Stimulated activated CD8-positive, alpha-beta memory T cell treated with anti-CD3 and anti-CD28 coated beads, Interleukin-4, amount 100 ng/mL, for 48 hours (primary cell): Measurements from ENCODE around the gene TAF4.
"Not testable (repeated sequence)": the region's sequence is repeated elsewhere in the genome, so short reads cannot be mapped to it uniquely, and the experiment has no call there.

Experiments used
- DNase-seq: peaks from one replicate; pipeline ENCODE4 v3.0.0-alpha.2; 2020

Gene TAF4

DNA sequence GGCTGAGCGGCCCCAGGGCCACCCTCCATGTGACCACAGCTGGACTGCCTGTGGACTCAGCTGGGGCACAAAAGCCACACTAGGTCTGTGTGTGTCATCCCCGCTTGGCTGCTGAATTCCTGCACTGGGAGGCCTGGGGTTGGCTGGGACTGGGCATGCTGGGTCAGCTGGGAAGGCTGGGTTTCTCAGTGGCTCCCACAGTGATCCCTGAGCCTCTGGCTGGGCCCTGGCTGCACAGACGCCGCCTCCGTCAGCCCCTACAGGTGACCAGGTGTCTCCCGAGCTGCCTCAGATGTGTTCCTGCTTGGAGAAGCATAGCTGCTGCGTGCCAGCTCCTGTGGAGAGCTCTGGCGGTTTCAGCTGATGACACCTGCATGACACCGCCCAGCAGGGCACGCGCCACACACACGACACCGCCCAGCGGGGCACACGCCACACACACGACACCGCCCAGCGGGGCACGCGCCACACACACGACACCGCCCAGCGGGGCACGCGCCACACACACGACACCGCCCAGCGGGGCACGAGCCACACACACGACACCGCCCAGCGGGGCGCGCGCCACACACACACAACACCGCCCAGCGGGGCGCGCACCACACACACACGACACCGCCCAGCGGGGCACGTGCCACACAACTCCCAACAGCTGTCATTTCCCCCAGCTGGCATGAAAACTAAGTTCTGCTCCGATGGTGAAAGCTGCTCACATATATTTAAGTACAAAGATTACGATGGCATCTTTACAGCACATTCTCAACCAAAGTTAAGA, 88.8 kb downstream of the TAF4 start:
- DNase-seq: no peak

DNA sequence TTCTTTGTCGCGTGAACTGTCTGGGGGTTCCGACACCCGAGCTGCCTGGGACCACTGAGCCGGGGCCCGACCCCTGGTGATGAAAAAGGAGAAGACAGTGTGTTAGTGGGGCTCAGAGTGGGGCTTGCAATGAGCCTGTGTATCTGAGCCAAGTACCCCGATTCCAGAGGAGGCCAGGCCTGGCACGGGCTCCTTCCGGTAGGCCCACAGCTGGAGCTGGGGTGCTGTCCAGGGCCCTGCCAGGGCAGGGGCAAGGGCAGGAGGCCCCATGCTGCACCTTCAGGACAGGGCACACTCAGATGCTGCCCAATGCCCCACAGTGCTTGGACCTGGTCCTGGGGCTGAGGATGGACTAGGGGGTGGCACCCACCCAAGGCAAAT, 89.4 kb downstream of the TAF4 start:
- no peak for DNase-seq

DNA sequence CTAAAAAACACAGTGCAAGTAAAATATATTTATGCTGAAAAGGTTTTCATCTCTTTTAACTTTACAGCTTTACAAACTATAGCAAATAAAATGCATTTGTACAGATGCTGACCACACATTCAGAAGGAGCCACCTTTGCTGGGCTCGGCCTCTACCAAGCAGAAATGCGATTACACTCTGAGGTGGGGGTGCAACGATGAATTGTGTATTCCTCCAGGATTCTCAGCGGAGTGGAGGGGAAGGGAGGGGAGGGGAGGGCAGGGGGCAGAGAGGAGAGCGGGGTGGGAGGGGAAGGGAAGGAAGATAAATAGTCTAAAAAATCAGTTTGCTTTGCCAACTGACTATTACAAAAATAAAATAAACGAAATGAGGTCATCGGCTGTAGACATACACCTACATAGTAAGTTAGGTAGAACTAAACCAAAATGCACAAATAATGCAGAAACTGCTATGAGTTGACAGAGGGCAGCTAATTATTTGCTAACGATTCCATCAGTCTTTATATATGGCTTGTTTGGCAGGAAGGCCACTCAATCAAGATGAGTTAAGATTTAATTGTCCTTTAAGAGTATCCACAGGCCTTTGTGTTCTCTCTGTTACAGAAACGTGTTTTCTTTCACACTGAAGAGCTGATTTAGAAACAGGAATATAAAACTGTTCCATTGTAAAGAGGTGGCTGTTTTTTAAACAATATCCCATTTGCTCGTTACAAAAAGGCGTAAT, 90.1 kb downstream of the TAF4 start:
- DNase-seq: no peak

DNA sequence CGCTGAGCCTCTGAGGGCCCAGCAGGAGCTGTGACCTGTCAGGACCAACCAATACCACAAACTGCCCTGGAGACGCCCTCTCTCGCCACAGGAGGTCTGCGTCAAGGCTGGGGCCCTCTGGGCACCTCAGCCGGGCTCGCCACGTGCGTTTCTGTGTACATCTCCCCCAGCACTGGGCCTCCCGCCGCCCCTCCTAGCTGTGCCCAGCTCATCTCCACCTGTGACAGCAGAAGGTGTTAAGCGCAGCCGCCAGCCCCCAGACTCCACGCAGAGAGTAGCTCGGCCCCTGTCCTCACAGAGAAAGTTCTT, 91.4 kb downstream of the TAF4 start:
- no peak for DNase-seq

DNA sequence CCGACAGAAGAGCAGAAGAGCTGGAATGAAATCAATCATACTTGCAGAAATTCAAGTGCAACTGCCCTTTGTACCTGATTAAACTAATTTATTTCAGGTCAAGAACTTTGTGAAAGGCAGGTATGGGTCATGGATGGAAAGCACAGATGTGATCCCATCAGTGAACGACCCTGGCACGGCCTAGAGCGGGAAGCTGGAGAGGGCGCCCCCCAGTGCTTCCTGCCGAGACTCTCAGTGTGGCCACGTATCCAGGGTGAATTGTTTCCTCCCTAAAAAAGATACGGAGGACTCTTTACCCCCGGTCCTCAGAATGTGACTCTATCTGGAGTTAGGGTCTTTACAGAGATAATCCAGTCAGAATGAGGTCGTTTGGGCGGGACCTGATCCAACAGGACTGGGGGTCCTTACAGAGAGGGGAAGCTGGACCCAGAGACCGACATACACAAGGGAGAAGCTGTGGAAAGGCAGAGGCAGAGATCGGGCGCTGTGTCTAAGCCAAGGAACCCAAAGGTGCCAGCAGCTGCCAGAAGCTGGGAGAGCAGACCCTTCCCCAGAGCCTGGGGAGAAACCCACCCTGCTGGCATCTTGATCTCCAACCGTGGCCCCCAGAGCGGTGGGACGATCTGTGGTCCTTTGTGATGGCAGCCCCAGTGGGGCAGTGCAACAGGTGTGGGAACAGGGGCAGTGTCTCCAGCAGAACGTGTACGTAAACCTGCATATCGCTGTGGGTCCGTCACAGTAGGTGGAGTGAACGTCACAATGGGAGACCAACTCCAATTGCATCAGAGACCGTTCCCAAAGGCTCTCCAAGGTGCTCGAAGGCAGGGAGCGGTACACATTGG, 91.9 kb downstream of the TAF4 start:
- DNase-seq: no peak

DNA sequence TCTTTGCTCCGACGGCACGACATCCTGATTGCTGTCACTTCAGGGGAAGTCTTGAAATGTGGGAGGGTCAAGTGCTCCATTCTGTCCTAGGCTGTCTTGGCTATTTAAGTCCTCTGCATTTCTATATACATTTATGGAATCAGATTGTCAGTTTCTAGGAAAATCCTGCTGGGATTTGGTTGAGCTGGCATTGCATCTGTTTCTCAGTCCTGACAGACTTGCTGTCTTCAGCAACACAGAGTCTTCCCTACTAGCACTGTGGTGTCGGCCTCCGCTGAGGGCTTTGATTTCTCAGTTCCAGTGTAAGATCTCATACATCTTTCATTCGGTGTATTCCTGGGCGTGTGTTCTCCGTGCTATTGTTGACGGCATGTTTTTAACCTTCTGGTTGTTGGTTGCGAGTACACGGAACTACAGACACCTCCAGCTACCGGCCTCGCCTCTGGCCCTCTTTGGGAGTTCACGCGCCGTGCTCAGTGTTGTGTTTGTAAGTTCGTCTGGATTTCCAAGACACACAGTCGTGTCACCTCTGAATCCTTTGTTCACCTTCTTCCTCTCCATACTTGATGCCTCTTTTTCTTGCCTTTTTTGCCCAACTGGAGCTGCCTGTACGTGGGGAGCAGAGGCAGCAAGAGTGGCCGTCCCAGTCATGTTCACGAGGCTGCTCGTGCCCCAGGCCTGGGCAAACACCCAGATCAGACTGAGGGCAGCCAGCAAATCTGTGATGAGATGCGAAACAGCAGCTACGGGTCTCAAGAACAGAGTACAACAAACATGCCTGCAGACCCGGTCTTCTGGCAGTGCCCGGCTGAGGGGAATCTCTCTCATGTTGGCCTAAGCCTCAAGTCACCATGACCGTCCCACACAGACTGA, 92.8 kb downstream of the TAF4 start:
- no peak for DNase-seq

DNA sequence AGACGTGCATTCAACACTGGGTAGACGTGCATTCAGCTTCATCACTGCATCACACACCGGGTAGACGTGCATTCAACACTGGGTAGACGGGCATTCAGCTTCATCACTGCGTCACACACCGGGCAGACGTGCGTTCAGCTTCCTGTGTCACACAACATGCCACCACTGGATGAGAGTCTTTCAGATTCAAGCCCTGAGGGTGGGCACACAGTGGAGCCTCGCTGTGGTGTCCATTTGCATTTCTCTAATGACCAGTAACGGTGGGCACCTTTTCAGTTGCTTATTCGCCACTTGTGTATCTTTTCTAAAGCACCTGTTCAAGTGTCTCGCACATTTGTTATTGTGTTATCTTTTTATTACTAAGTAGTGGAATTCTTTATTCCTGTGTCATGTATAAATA, 94.1 kb downstream of the TAF4 start:
- not testable (repeated sequence) for DNase-seq

DNA sequence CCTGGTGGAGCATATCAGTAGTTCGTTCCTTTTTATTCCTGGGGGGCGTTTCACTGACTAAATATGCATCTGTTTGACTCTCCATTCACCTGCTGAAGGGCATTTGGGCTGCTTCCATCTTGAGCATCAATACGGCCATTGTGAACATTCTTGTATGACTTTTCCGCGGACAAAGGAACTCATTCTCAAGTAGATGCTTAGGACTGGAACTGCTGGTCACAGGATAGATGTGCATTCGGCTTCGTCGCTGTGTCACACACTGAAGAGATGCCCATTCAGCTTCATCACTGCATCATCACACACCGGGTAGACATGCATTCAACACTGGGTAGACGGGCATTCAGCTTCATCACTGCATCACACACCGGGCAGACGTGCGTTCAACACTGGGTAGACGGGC, 95.3 kb downstream of the TAF4 start:
- DNase-seq: no peak

DNA sequence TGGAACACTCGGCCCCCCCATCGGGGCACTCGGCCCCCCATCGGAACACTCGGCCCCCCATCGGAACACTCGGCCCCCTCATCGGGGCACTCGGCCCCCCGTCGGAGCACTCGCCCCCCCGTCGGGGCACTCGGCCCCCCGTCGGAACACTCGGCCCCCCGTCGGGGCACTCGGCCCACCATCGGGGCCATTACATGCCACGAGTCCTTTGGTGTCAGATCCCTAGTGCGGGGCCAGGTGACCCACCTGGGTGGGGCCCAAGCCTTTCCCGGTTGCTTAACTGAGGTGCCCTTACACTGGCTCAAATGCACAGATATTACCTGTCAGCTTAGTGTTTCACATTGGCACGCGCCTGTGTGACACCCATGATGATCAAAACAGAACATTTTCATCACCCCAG, 95.9 kb downstream of the TAF4 start:
- DNase-seq: no peak

DNA sequence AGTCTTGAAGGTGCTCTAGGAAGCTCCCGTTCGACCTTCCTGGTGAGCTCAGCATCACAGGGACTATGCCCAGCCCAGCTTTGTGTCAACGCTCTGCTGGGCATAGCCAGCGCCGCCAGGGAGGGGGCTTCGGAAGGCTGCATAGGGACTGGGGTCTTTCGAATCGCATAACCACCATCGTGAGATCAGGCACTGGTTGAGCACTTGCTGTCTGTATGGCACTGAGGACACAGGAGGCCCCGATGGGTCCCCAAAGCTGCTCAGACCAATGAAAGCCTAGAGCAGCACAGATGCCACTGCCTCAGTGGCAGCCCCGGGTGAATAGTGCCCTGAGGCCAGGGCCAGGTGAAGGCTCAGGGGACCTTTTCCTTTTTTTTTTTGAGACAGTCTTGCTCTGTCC, 96.7 kb downstream of the TAF4 start:
- no peak for DNase-seq

DNA sequence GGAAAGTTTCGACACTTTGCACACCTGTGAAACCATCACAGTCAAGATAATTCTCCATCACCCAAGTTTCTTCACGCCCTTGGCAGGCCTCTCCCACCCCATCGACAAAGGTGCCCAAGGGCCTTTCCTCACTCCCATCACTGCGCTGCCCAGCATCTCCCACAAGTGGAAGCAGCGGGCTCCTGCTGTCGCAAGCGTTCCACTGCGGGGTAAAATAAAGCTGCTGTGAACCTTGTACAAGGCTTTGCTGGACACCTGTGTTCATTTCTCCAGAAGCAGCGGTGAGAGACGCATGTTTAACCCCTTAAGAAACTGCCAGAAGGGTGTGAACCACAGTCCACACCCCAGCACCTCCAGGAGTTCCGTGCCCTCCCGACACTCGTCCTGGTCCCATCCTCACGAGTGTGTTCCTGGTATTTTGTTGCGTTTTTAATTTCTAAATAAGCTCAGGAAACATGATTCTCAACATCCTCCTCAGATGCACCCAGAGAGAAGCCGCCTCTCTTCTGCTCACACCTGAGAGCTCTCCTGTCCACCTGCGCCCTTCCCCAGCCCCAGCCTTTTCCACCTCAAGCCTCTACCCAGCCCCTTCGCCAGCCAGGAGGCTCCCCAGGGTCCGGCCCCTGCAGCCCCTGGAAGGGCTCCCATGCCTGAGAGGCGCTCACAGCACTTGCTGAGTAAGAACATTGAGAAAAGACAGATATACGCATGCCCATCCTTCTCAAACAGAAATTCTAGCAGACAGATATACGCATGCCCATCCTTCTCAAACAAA, 97.5 kb downstream of the TAF4 start:
- DNase-seq: no peak

DNA sequence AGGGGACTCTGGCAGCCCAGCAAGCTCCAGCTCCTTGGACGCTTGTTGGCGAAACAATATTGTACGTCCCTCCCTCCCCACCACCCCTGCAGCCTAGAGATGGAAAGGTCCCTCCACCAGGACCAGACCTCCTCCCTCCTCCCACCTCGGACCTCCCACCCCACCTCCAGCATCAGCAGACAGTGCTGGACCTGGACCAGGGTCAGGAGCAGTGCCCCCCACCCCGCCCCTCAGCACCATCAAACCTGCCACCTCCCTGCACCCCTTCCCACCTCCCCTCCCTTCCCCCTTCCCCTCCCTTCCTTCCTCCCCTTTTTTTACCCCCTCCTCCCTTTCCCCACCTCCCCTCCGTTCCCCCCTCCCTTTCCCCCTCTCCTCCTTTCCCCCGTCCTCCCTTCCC, 98.4 kb downstream of the TAF4 start:
- DNase-seq: no peak

DNA sequence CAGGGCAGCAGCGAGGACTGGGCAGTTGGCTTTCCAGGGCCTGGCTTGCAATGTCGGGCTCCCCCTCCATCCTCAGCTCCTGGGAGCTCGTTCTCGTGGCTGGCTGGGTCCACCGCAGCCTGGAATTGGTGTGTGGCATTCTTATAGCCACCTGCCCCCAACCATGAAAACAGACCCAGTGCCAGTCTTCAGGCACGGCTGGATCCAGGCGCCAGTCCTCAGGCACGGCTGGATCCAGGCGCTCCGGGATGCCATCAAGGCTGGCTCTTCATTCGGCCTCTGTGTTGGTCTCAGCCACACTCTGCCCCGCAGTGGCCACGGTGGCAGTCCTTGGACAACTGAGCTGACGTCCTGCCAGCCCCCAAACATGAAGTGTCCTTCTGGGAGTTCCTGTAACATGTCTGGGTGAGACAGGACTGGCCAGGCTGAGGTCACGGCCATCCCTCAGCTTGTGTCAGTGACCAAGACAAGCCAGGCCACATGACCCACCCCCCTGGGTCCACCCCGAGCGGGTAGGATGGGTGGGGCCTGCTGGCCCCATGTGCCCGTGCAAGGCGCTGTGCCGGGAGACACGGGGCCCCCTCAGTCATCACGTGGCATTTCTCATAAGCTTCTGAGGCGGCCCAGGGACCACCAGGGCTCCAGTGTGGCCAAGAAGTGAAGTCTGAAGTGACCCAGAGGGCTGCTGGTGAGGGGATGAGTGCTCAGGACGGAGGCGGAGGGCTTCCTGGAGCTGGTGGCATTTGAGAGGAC, 99.0 kb downstream of the TAF4 start:
- no peak for DNase-seq

DNA sequence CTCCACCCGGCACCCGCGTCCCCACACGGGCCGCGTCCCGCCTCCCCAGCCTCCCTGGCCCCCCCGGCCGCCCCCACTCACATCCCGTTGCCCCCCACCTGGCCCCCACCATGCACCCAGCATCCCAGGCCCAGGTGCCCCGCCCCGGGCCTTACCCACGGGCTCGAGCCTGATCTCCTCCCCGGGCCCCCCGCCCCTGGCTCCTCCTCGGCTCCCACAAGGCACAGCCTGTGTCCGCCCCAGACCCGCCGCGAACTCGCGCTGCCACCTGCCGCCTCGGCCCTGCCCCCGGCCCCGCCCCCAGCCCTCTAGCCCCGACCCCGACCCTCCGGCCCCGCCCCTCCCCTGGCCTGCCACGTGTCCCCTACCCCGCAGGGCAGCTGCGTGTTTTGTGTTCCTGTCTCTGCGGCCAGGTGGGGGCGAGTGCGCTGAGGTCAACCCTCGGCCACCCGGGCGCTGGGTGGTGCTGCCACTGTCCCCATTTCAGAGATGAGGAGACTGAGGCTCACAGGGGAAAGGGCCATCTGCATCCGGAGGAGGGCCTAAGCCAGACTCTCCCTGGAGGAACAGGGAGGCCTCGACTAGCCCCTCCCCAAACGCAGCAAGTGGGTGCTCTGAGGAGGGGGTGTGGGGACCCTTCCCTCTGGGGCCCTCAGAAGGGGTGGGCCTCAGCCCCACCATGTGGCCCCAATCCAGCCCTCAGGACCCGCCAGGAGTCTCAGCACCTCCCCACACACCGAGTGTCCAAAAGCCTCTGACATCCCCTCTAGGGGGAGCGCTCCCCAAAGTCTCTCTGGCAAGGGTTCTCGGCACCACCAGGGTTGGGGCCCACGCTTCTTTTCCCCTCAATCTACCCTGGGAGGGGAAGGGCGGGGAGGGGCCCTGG, 99.8 kb downstream of the TAF4 start:
- peak; percentile 21 for DNase-seq

DNA sequence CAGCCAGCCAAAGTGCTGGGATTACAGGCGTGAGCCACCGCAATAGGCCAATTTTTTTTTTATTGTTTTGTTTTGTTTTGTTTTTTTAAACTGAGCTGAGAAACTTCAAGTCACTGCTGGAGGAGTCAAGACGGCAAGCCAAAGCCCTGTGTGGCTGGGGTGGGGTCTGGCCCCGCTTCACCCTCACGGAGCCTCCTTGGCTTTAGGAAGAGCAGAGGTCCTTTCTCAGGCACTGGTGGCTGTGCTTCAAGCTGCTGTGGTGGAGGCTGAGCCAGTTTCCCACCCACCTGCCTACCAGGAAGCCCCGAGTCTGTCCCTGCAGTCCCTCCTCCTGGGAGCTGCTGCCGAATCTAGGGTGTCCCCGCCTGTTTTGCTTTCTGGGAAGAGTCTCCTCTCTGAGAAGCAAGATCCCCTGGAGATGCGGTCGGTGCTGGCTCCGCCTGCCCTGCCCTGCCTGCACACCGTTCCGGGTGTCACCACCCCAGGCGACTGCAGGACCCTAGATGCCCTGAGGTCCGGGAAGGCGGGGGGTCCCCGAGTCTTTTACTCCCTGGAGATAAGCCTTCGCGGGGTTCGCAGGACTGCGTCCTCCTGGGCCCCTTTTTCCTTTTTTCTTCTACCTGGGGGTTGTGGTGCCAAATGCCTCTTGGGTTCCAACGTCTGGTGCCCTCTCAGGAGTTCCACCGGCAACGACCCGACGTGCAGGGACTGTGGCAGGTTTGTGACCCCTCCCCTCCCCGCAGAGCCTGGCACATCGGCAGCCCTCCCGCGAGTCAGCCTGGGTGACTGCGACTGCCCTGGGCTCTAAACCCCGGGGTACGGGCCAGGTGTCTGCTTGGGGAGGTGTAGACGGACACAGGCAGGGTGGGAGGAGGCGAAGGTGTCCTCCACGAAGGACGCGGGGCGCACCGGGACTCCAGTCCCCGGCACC, 100.7 kb downstream of the TAF4 start:
- DNase-seq: no peak

DNA sequence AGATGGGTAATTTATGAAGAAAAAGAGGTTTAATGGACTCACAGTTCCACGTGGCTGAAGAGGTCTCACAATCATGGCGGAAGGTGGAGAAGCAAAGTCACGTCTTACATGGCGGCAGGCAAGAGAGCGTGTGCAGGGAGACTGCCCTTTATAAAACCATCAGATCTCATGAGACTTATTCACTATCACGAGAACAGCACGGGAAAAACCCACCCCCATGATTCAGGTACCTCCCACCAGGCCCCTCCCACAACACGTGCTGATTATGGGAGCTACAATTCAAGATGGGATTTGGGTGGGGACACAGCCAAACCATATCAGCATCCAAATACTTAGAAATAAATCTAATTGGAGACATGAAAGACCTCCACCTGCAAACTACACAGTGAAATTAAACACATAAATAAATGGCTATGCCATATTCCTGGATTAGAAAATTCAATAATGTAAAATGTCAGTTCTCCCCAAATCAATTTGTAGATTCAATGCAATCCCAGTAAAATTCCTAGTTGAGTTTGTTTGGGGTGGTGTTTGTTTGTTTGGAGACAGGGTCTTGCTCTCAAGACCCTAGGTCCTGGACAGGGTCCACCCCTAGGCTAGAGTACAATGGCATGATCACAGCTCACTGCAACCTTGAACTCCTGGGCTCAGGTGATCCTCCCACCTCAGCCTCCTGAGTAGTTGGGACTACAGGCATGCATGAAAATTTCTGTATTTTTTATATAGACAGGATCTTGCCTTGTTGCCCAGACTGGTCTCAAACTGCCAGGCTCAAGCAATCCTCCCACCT, 101.6 kb downstream of the TAF4 start:
- no peak for DNase-seq

DNA sequence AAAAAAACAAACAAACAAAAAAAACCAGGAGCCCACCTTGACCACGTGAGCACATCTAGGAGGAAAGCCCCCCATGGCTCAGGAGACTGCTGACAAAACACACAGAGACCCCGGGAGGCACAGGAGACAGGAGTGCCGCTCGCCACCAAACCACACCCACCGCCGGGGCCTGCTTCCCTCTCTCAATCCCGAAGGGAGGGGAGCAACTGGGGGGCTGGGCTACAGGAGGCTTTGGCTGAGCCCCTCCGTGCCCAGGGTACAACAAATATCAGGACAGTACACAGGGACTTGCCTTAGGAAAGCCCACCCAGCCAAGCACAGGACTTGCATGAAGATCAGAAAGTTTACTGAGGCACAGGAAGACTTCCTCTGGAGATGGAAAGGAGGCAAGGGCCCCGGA, 102.5 kb downstream of the TAF4 start:
- peak; percentile 15 for DNase-seq

DNA sequence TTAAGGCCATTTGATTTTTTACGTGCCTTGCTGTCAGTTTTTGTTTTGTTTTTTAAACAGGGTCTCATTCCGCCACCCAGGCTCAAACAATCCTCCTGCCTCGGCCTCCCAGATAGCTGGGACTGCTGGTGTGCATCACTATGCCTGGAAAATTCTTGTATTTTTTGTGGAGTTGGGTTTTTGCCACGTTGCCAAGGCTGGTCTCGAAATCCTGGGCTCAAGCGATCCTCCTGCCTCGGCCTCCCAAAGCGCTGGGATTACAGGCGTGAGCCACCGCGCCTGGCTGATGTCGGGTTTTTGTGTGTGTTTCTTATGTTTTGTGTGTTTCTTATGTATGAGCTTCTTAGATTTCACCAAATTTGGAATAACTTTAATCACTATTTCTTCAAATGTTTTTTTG, 104.8 kb downstream of the TAF4 start:
- no peak for DNase-seq
